HepG2 (cell line): Measurements from ENCODE around the gene TNFRSF1B. TPM values are rescaled to one million over a fixed set of nuclear protein-coding genes. Genes with fewer than 3 reads are reported as not detected.

Source experiments
- ATAC-seq: fragments of 200-7000 bp; cut with Tn5 transposase; 3 replicates; pipeline ENCODE4 v1.9.1; 2020; ENCODE audit warnings: mild to moderate bottlenecking, moderate library complexity
- BruUV-seq: library from RNA; stranded (reverse); fragments of 400-500 nt; replicated peaks from 2 replicates; lab custom pipeline; 2021; lab: Mats Ljungman, UMichigan
- CTCF ChIA-PET: fragments of 300-600 bp; formaldehyde crosslinking; extraction: SDS; loops from one replicate; lab custom pipeline; 2021; ENCODE audit warnings: low total read pairs, inconsistent platforms, low intra/inter-chr PET ratio; lab: Yijun Ruan, JAX
- POLR2A ChIA-PET: fragments of 350-600 bp; sonication (Branson Sonifier 250); formaldehyde crosslinking; loops from one replicate; lab custom pipeline; 2020; ENCODE audit warnings: antibody characterized with exemption, inconsistent platforms; lab: Yijun Ruan, JAX
- DNase-seq: peaks from one replicate; pipeline ENCODE4 v3.0.0-alpha.2; 2015; ENCODE audit warnings: low spot score
- FAIRE-seq: peaks from 3 replicates; lab custom pipeline; 2011; peaks lifted over from hg19 to GRCh38; lab: Jason Lieb, UNC
- H2AFZ ChIP-seq: one replicate; pipeline ENCODE4 v1.6.1; 2011; ENCODE audit warnings: low read length, inconsistent platforms
- H3K27ac ChIP-seq: fragments of 300-600 bp; 3 replicates; pipeline ENCODE4 v1.8.0; 2011; ENCODE audit warnings: mixed run types, mild to moderate bottlenecking, mixed read lengths, low read length, inconsistent platforms; ENCODE audit not compliant: insufficient read depth; ENCODE audit errors: extremely low read length
- H3K27me3 ChIP-seq, 2 experiments: fragments of 200-600 bp in 1 of 2; 2 replicates in 1 of 2; 3 replicates in 1 of 2; pipeline versions ENCODE4 v1.6.0 to v1.8.0; 2011; ENCODE audit warnings: low read length in 2 of 2, mild to moderate bottlenecking in 2 of 2, moderate library complexity in 2 of 2, inconsistent platforms in 1 of 2; ENCODE audit not compliant: insufficient read depth in 2 of 2, control insufficient read depth in 1 of 2
- H3K36me3 ChIP-seq, 2 experiments: fragments of 200-600 bp in 1 of 2; replicated peaks in 1 of 2; 2 replicates in 1 of 2; 3 replicates in 1 of 2; pipeline versions ENCODE4 v1.5.1 to v1.8.0; 2011; ENCODE audit warnings: low read length in 2 of 2, inconsistent platforms in 1 of 2; ENCODE audit not compliant: insufficient read depth in 2 of 2, control insufficient read depth in 1 of 2
- H3K4me1 ChIP-seq: 2 replicates; pipeline ENCODE4 v1.5.1; 2012; ENCODE audit warnings: low read length, inconsistent platforms; ENCODE audit not compliant: insufficient read depth
- H3K4me2 ChIP-seq: 2 replicates; pipeline ENCODE4 v1.6.0; 2011; ENCODE audit warnings: low read depth, low read length, inconsistent platforms
- H3K4me3 ChIP-seq, 3 experiments: fragments of 200-600 bp in 1 of 3; sonication (generic), shearing (Covaris generic) in 1 of 3; replicated peaks in 1 of 3; 2 replicates each; pipeline ENCODE4 v1.5.1; 2011 to 2016; ENCODE audit warnings: low read length in 3 of 3, inconsistent platforms in 2 of 3, low read depth in 2 of 3, mild to moderate bottlenecking in 2 of 3, control low read depth in 1 of 3, mixed read lengths in 1 of 3; ENCODE audit not compliant: insufficient read depth in 1 of 3
- H3K79me2 ChIP-seq: one replicate; pipeline ENCODE4 v1.6.1; 2011; ENCODE audit warnings: low read length, inconsistent platforms; ENCODE audit not compliant: insufficient read depth
- H3K9ac ChIP-seq: 2 replicates; pipeline ENCODE4 v1.6.0; 2011; ENCODE audit warnings: mild to moderate bottlenecking, low read depth, low read length, inconsistent platforms; ENCODE audit not compliant: insufficient read depth
- H3K9me3 ChIP-seq: 2 replicates; pipeline ENCODE4 v1.5.1; 2012; ENCODE audit warnings: mild to moderate bottlenecking, low read length
- H4K20me1 ChIP-seq: 2 replicates; pipeline ENCODE4 v1.6.0; 2011; ENCODE audit warnings: inconsistent platforms, mild to moderate bottlenecking, low read length, moderate library complexity; ENCODE audit not compliant: insufficient read depth
- CHD4 ChIP-seq: fragments of 200-600 bp; sonication (generic); IDR thresholded peaks from 2 replicates; pipeline ENCODE4 v1.7.0; 2017; ENCODE audit warnings: mild to moderate bottlenecking, low read length, borderline replicate concordance
- FOXP1 ChIP-seq, 2 experiments: fragments of 450-650 bp in 1 of 2; IDR thresholded peaks; 2 replicates each; pipeline ENCODE4 v1.6.1; 2017 to 2018; ENCODE audit warnings: antibody characterized with exemption in 1 of 2
- HNF4A ChIP-seq: sonication (generic); formaldehyde crosslinking; IDR thresholded peaks from 2 replicates; pipeline ENCODE4 v1.4.0; 2020; ENCODE audit warnings: missing genetic modification reagents
- HNF4G ChIP-seq, 2 experiments: sonication (generic) in 1 of 2; formaldehyde crosslinking in 1 of 2; IDR thresholded peaks; 2 replicates each; pipeline versions ENCODE4 v1.4.0 to v1.6.1; 2011 to 2020; ENCODE audit warnings: borderline replicate concordance in 2 of 2, low read depth in 2 of 2, mild to moderate bottlenecking in 2 of 2, low read length in 1 of 2, missing genetic modification reagents in 1 of 2, moderate library complexity in 1 of 2
- MED13 ChIP-seq: sonication (generic); formaldehyde crosslinking; IDR thresholded peaks from 2 replicates; pipeline ENCODE4 v1.5.0; 2020; ENCODE audit warnings: missing genetic modification reagents
- MXD3 ChIP-seq: IDR thresholded peaks from 2 replicates; pipeline ENCODE4 v1.6.1; 2016; ENCODE audit warnings: mild to moderate bottlenecking, missing biosample characterization, missing genetic modification reagents
- POGZ ChIP-seq: sonication (generic); formaldehyde crosslinking; IDR thresholded peaks from 2 replicates; pipeline ENCODE4 v1.4.0; 2020; ENCODE audit warnings: mild to moderate bottlenecking, missing genetic modification reagents
- TCF7 ChIP-seq: sonication (generic); IDR thresholded peaks from 2 replicates; pipeline ENCODE4 v1.6.1; 2016; ENCODE audit warnings: antibody characterized with exemption, low read depth
- ZMYM4 ChIP-seq: sonication (generic); formaldehyde crosslinking; IDR thresholded peaks from 2 replicates; pipeline ENCODE4 v1.8.1; 2023; ENCODE audit warnings: mild to moderate bottlenecking, missing genetic modification reagents
- ZNF225 ChIP-seq: sonication (generic); formaldehyde crosslinking; IDR thresholded peaks from 2 replicates; pipeline ENCODE4 v1.4.0; 2020; ENCODE audit warnings: mild to moderate bottlenecking, missing genetic modification reagents
- ZNF552 ChIP-seq: sonication (generic); formaldehyde crosslinking; IDR thresholded peaks from 2 replicates; pipeline ENCODE4 v1.9.0; 2022; ENCODE audit warnings: missing genetic modification reagents, mild to moderate bottlenecking, borderline replicate concordance
- WGBS: methylation state at CpG from one replicate; pipeline ENCODE4 v1.1.6; 2017; ENCODE audit warnings: low lambda C conversion rate; 5-methylcytosine and 5-hydroxymethylcytosine counted together
- in situ Hi-C: cut with HindIII; loops from 2 replicates; pipeline ENCODE4 v1.10.0; 2017; ENCODE audit warnings: low pct_unique_long_range_greater_than_20kb; ENCODE audit not compliant: extremely low pct_ligation_motif_present
- intact Hi-C: fragments of 100-400 bp; cut with micrococcal nuclease; formaldehyde crosslinking; loops from one replicate; pipeline ENCODE4 v1.10.0; 2022; ENCODE audit not compliant: unreplicated experiment
- microRNA-seq: library from miRNA; unstranded; fragments of <30 nt; microRNA quantifications from one replicate; pipeline ENCODE4, GENCODE V29; 2020
- polyA plus RNA-seq, 8 experiments: library from polyadenylated mRNA; depleted of rRNA in 3 of 8; stranded (reverse) in 7 of 8; unstranded in 1 of 8; fragments of >200 nt; fragmentation: Illumina TruSeq in 4 of 8; extraction: Trizol in 4 of 8; gene quantifications; 2 replicates each; pipeline versions ENCODE4 v1.2.1 to v1.2.3, GENCODE V29; 2011 to 2016; ENCODE audit warnings: low read depth in 4 of 8, missing spikeins in 1 of 8, mixed read lengths in 1 of 8; ENCODE audit not compliant: insufficient read depth in 1 of 8
- small RNA-seq, 3 experiments: library from RNA; depleted of rRNA; stranded (forward); fragments of <200 nt; gene quantifications; one replicate each; pipeline ENCODE3, GENCODE V24; 2012; ENCODE audit warnings: low read depth in 2 of 3, low replicate concordance in 1 of 3; ENCODE audit not compliant: insufficient read length in 3 of 3, insufficient read depth in 2 of 3
- total RNA-seq, 5 experiments: library from RNA; depleted of rRNA; stranded (reverse); fragments of >200 nt; fragmentation: Illumina TruSeq; extraction: Trizol; gene quantifications; 2 replicates each; pipeline ENCODE4 v1.2.3, GENCODE V29; 2016; ENCODE audit warnings: low read depth in 1 of 5
- TF ChIP-seq, protein P1 (sequence below): IDR thresholded peaks from 2 replicates; pipeline ENCODE4 v1.6.1; 2012; ENCODE audit warnings: low read depth, low read length, improper control_type of control experiment
- TF ChIP-seq, protein P2 (sequence below): sonication (generic); formaldehyde crosslinking; IDR thresholded peaks from 2 replicates; pipeline ENCODE4 v1.4.0; 2020; ENCODE audit warnings: missing genetic modification reagents

Gene TNFRSF1B
- total and polyA plus RNA-seq, 2 of the 13 experiments (the other 11 are each of a cell fraction or from before 2014, with no cell fraction given), result 0.04 to 0.11 TPM

- Histone ChIP-seq H3K79me2 (no peaks in the 10 kb centered on the region), H2AFZ (no peak overlapping the region), H3K4me1 (peaks cover 21% of the 10 kb centered on the region), H3K4me2 (no peak overlapping the region), H3K27ac (peak overlapping the region; percentile 40), H3K4me3 (no peak overlapping the region), H3K9me3 (no peaks in the 10 kb centered on the region), H4K20me1 (no peaks in the 10 kb centered on the region), H3K9ac (no peak overlapping the region), H3K36me3 (peaks cover 10 to 40% of the 10 kb centered on the region in 2 experiments; a peak in 4 of 5 replicates), H3K27me3 (no peaks in the 10 kb centered on the region)
- DNase-seq (peak; percentile 20), FAIRE-seq (no peak), ATAC-seq (no peak)
- ChIA-PET POLR2A (no interaction called here), CTCF (no interaction called here)
- in situ Hi-C loops (no loop called here), intact Hi-C loops (no loop called here)
- no TSS peak for BruUV-seq
- TF ChIP-seq ZNF552, result no peak
- 0 out of 2 replicates have a peak, but pooled peaks have one; percentile 6 for TF ChIP-seq TCF7
- no peak for TF ChIP-seq CHD4
- no peak for TF ChIP-seq POGZ (CRISPR knock-in tag)
- peak; percentile 60 for TF ChIP-seq HNF4A
- no peak for TF ChIP-seq MED13
- TF ChIP-seq FOXP1 (IDR thresholded peaks at IDR 0.05), result no peak
- TF ChIP-seq FOXP1 (CRISPR knock-in tag; IDR thresholded peaks at IDR 0.05), result no peak
- TF ChIP-seq, protein P1, sequence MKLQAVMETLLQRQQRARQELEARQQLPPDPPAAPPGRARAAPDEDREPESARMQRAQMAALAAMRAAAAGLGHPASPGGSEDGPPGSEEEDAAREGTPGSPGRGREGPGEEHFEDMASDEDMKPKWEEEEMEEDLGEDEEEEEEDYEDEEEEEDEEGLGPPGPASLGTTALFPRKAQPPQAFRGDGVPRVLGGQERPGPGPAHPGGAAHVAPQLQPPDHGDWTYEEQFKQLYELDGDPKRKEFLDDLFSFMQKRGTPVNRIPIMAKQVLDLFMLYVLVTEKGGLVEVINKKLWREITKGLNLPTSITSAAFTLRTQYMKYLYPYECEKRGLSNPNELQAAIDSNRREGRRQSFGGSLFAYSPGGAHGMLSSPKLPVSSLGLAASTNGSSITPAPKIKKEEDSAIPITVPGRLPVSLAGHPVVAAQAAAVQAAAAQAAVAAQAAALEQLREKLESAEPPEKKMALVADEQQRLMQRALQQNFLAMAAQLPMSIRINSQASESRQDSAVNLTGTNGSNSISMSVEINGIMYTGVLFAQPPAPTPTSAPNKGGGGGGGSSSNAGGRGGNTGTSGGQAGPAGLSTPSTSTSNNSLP, result no peak
- TF ChIP-seq, protein P2, sequence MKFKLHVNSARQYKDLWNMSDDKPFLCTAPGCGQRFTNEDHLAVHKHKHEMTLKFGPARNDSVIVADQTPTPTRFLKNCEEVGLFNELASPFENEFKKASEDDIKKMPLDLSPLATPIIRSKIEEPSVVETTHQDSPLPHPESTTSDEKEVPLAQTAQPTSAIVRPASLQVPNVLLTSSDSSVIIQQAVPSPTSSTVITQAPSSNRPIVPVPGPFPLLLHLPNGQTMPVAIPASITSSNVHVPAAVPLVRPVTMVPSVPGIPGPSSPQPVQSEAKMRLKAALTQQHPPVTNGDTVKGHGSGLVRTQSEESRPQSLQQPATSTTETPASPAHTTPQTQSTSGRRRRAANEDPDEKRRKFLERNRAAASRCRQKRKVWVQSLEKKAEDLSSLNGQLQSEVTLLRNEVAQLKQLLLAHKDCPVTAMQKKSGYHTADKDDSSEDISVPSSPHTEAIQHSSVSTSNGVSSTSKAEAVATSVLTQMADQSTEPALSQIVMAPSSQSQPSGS (CRISPR knock-in tag), result no peak
- TF ChIP-seq MXD3, result no peak
- TF ChIP-seq HNF4G (IDR thresholded peaks at IDR 0.05; ENCODE audit: borderline replicate concordance, low read depth, low read length), result 0 out of 2 replicates have a peak, but pooled peaks have one; percentile 8
- TF ChIP-seq HNF4G (CRISPR knock-in tag; IDR thresholded peaks at IDR 0.05; ENCODE audit: borderline replicate concordance, low read depth), result no peak
- no peak for TF ChIP-seq ZNF225 (CRISPR knock-in tag)
- TF ChIP-seq ZMYM4 (CRISPR knock-in tag), result no peak
- WGBS, result 77% methylated on average over 7 of the region's 7 CpGs
These were observed 91.5 kb downstream of the TNFRSF1B start for GRCh38 chr1:12258272-12258671.

Small RNAs within 50 kb of the gene (microRNA-seq; reads per million reads assigned to microRNA genes)
- gene MIR4632 (not detected), gene MIR7846 (not detected)

Small RNAs within 50 kb of the gene (small RNA-seq; reads per million reads assigned to genes)
- 0 reads per million in 3 experiments for gene MIR4632
- 0 reads per million in 3 experiments for gene RF00156

Other genes starting within 250 kb of the TNFRSF1B start
- gene KIAA2013, start 240.6 kb upstream of the TNFRSF1B start, total RNA-seq (2016; rRNA removed; fragmentation: Illumina TruSeq; extraction: Trizol), result 47.7 and 76.0 TPM in 2 replicates
- gene KIAA2013, start 240.6 kb upstream of the TNFRSF1B start, polyA plus RNA-seq (2011; rRNA removed), result 141 and 163 TPM in 2 replicates
- 31.0 and 70.1 TPM in 2 replicates for gene PLOD1, start 232.3 kb upstream of the TNFRSF1B start, total RNA-seq (2016; rRNA removed; fragmentation: Illumina TruSeq; extraction: Trizol)
- 318 and 361 TPM in 2 replicates for gene PLOD1, start 232.3 kb upstream of the TNFRSF1B start, polyA plus RNA-seq (2011; rRNA removed)
- gene MFN2, start 186.5 kb upstream of the TNFRSF1B start, total RNA-seq (2016; rRNA removed; fragmentation: Illumina TruSeq; extraction: Trizol), result 60.9 and 76.3 TPM in 2 replicates
- gene MFN2, start 186.5 kb upstream of the TNFRSF1B start, polyA plus RNA-seq (2011; rRNA removed), result 38.7 and 41.0 TPM in 2 replicates
- 23.6 and 35.2 TPM in 2 replicates for gene MIIP, start 147.5 kb upstream of the TNFRSF1B start, total RNA-seq (2016; rRNA removed; fragmentation: Illumina TruSeq; extraction: Trizol)
- gene MIIP, start 147.5 kb upstream of the TNFRSF1B start, polyA plus RNA-seq (2011; rRNA removed), result 23.0 and 31.1 TPM in 2 replicates
- gene TNFRSF8, start 103.7 kb upstream of the TNFRSF1B start, total RNA-seq (2016; rRNA removed; fragmentation: Illumina TruSeq; extraction: Trizol), result not detected in 2 replicates
- gene TNFRSF8, start 103.7 kb upstream of the TNFRSF1B start, polyA plus RNA-seq (2011; rRNA removed), result not detected in 2 replicates
- gene VPS13D, start 63.0 kb downstream of the TNFRSF1B start, total RNA-seq (2016; rRNA removed; fragmentation: Illumina TruSeq; extraction: Trizol), result 13.9 and 14.2 TPM in 2 replicates
- gene VPS13D, start 63.0 kb downstream of the TNFRSF1B start, polyA plus RNA-seq (2011; rRNA removed), result 8.6 and 9.2 TPM in 2 replicates